SK-N-SH treated with all-trans-retinoic acid at 6 μM for 48 hours (cell line): Measurements from ENCODE around the gene SOX8.

Experiments used
- ATAC-seq: fragments of 200-7000 bp; cut with Tn5 transposase; 3 replicates; pipeline ENCODE4 v1.9.1; 2020; ENCODE audit warnings: mild to moderate bottlenecking, moderate library complexity
- ARNTL ChIP-seq: fragments of 450-650 bp; formaldehyde crosslinking; IDR thresholded peaks from 2 replicates; pipeline ENCODE4 v1.5.0; 2020; ENCODE audit warnings: low read depth, mild to moderate bottlenecking, moderate library complexity, borderline replicate concordance
- BACH2 ChIP-seq: fragments of 250-450 bp; sonication (Bioruptor Pico); IDR thresholded peaks from 2 replicates; pipeline ENCODE4 v1.9.0; 2021; ENCODE audit warnings: mild to moderate bottlenecking, borderline replicate concordance
- CSDC2 ChIP-seq: fragments of 250-450 bp; sonication (Bioruptor Pico); IDR thresholded peaks from 2 replicates; pipeline ENCODE4 v1.5.0; 2020; ENCODE audit warnings: mild to moderate bottlenecking, moderate library complexity
- CSRNP3 ChIP-seq: fragments of 250-450 bp; sonication (Bioruptor Pico); IDR thresholded peaks from 2 replicates; pipeline ENCODE4 v1.5.1; 2021; ENCODE audit warnings: mild to moderate bottlenecking, moderate library complexity
- ESRRG ChIP-seq: fragments of 250-450 bp; sonication (Bioruptor Pico); IDR thresholded peaks from 2 replicates; pipeline ENCODE4 v1.6.1; 2021; ENCODE audit warnings: mild to moderate bottlenecking
- GLIS3 ChIP-seq: fragments of 250-450 bp; sonication (Bioruptor Pico); IDR thresholded peaks from 2 replicates; pipeline ENCODE4 v1.5.0; 2020; ENCODE audit warnings: mild to moderate bottlenecking, moderate library complexity
- ISL1 ChIP-seq: fragments of 250-450 bp; sonication (Bioruptor Pico); IDR thresholded peaks from 2 replicates; pipeline ENCODE4 v2.1.2; 2022; ENCODE audit warnings: mild to moderate bottlenecking, moderate library complexity
- OSR1 ChIP-seq: fragments of 250-450 bp; sonication (Bioruptor Pico); IDR thresholded peaks from 2 replicates; pipeline ENCODE4 v1.8.0; 2022; ENCODE audit warnings: moderate library complexity, mild to moderate bottlenecking, inconsistent platforms
- PATZ1 ChIP-seq: fragments of 250-450 bp; sonication (Bioruptor Pico); IDR thresholded peaks from 2 replicates; pipeline ENCODE4 v1.8.0; 2020; ENCODE audit warnings: mild to moderate bottlenecking, moderate library complexity, borderline replicate concordance
- POU6F1 ChIP-seq: fragments of 250-450 bp; sonication (Bioruptor Pico); IDR thresholded peaks from 2 replicates; pipeline ENCODE4 v1.8.0; 2021; ENCODE audit warnings: low read depth, mild to moderate bottlenecking, moderate library complexity, borderline replicate concordance
- PPARA ChIP-seq: fragments of 250-450 bp; sonication (Bioruptor Pico); IDR thresholded peaks from 2 replicates; pipeline ENCODE4 v1.5.0; 2020; ENCODE audit warnings: mild to moderate bottlenecking, borderline replicate concordance
- RARB ChIP-seq: fragments of 250-450 bp; sonication (Bioruptor Pico); IDR thresholded peaks from 2 replicates; pipeline ENCODE4 v1.8.0; 2021; ENCODE audit warnings: mild to moderate bottlenecking, moderate library complexity
- SNAI2 ChIP-seq: fragments of 250-450 bp; sonication (Bioruptor Pico); IDR thresholded peaks from 2 replicates; pipeline ENCODE4 v1.5.0; 2020; ENCODE audit warnings: mild to moderate bottlenecking, moderate library complexity
- TCF4 ChIP-seq: fragments of 250-450 bp; sonication (Bioruptor Pico); IDR thresholded peaks from 2 replicates; pipeline ENCODE4 v1.8.0; 2021; ENCODE audit warnings: mild to moderate bottlenecking, moderate library complexity, borderline replicate concordance
- TOX ChIP-seq: fragments of 250-450 bp; sonication (Bioruptor Pico); IDR thresholded peaks from 2 replicates; pipeline ENCODE4 v1.8.0; 2021; ENCODE audit warnings: mild to moderate bottlenecking, moderate library complexity, borderline replicate concordance
- TSHZ2 ChIP-seq: fragments of 250-450 bp; sonication (Bioruptor Pico); IDR thresholded peaks from 2 replicates; pipeline ENCODE4 v1.5.0; 2020; ENCODE audit warnings: mild to moderate bottlenecking, moderate library complexity
- ZC3H10 ChIP-seq: fragments of 250-450 bp; sonication (Bioruptor Pico); IDR thresholded peaks from 2 replicates; pipeline ENCODE4 v1.5.1; 2021; ENCODE audit warnings: mild to moderate bottlenecking, moderate library complexity
- ZFP3 ChIP-seq: fragments of 250-450 bp; sonication (Bioruptor Pico); IDR thresholded peaks from 2 replicates; pipeline ENCODE4 v1.5.0; 2020; ENCODE audit warnings: mild to moderate bottlenecking, moderate library complexity
- ZFP30 ChIP-seq: fragments of 450-650 bp; formaldehyde crosslinking; IDR thresholded peaks from 2 replicates; pipeline ENCODE4 v1.5.0; 2022; ENCODE audit warnings: mild to moderate bottlenecking, moderate library complexity
- ZNF565 ChIP-seq: fragments of 450-650 bp; formaldehyde crosslinking; conservative IDR thresholded peaks from 2 replicates; pipeline ENCODE4 v1.5.0; 2020; ENCODE audit warnings: low read depth, mild to moderate bottlenecking, moderate library complexity
- ZNF70 ChIP-seq: fragments of 450-650 bp; formaldehyde crosslinking; IDR thresholded peaks from 2 replicates; pipeline ENCODE4 v1.5.0; 2020; ENCODE audit warnings: mild to moderate bottlenecking, moderate library complexity
- ZNF8 ChIP-seq: fragments of 450-650 bp; formaldehyde crosslinking; IDR thresholded peaks from 2 replicates; pipeline ENCODE4 v1.5.0; 2020; ENCODE audit warnings: mild to moderate bottlenecking, moderate library complexity

Gene SOX8

GRCh38 chr16:962901-963814 lies 18.4 kb upstream of the SOX8 start:
- ATAC-seq: no peak; the same call in 2 of the 3 replicates
- no peak for TF ChIP-seq PATZ1 (CRISPR knock-in tag)
- no peak for TF ChIP-seq RARB
- TF ChIP-seq ISL1: no peak
- TF ChIP-seq ARNTL: no peak
- TF ChIP-seq BACH2 (CRISPR knock-in tag): no peak
- no peak for TF ChIP-seq PPARA (CRISPR knock-in tag)
- no peak for TF ChIP-seq ZNF8 (CRISPR knock-in tag)
- TF ChIP-seq ESRRG (CRISPR knock-in tag): no peak
- no peak for TF ChIP-seq ZC3H10 (CRISPR knock-in tag)
- no peak for TF ChIP-seq ZFP30
- TF ChIP-seq CSRNP3 (CRISPR knock-in tag): no peak
- TF ChIP-seq ZNF565 (CRISPR knock-in tag): no peak
- no peak for TF ChIP-seq SNAI2 (CRISPR knock-in tag)
- no peak for TF ChIP-seq POU6F1
- TF ChIP-seq CSDC2 (CRISPR knock-in tag): no peak
- no peak for TF ChIP-seq TSHZ2 (CRISPR knock-in tag)
- no peak for TF ChIP-seq TOX (CRISPR knock-in tag)
- TF ChIP-seq TCF4: no peak
- TF ChIP-seq ZNF70: no peak
- no peak for TF ChIP-seq OSR1

GRCh38 chr16:963913-964312 lies 17.7 kb upstream of the SOX8 start:
- TF ChIP-seq ARNTL (no peak), OSR1 (no peak), SNAI2 (CRISPR knock-in tag) (no peak), ISL1 (no peak), ZNF8 (CRISPR knock-in tag) (no peak)

GRCh38 chr16:964356-965035 lies 17.1 kb upstream of the SOX8 start:
- ATAC-seq: no peak
- TF ChIP-seq BACH2 (CRISPR knock-in tag): no peak
- TF ChIP-seq PPARA (CRISPR knock-in tag): no peak
- no peak for TF ChIP-seq CSRNP3 (CRISPR knock-in tag)
- TF ChIP-seq ZFP3 (CRISPR knock-in tag): no peak
- no peak for TF ChIP-seq ZNF8 (CRISPR knock-in tag)
- no peak for TF ChIP-seq TSHZ2 (CRISPR knock-in tag)
- TF ChIP-seq GLIS3: no peak
- no peak for TF ChIP-seq RARB
- no peak for TF ChIP-seq ARNTL
- no peak for TF ChIP-seq ISL1
- no peak for TF ChIP-seq ZC3H10 (CRISPR knock-in tag)
- TF ChIP-seq OSR1: no peak
- no peak for TF ChIP-seq POU6F1
- no peak for TF ChIP-seq TOX (CRISPR knock-in tag)

More at GRCh38 chr16:963913-964312, 17.7 kb upstream of the SOX8 start:
- no peak for ATAC-seq
